ENCODE data around the gene LRFN3. TPM values are rescaled to one million over a fixed set of nuclear protein-coding genes. Genes with fewer than 3 reads are reported as not detected.

The LRFN3 gene
- total RNA-seq, 4 donors from 2014 or later, result 2.5 to 6.6 (median 4.3) TPM

GRCh38 chr19:35955881-35956634 lies 19.9 kb downstream of the LRFN3 start:
- no peak for TF ChIP-seq CTCF (IDR thresholded peaks at IDR 0.05; ENCODE audit: low read depth)

- no peak for TF ChIP-seq CTCF (IDR thresholded peaks at IDR 0.05; ENCODE audit: low read depth)
Measured at GRCh38 chr19:35958660-35959039, 22.5 kb downstream of the LRFN3 start.

DNA sequence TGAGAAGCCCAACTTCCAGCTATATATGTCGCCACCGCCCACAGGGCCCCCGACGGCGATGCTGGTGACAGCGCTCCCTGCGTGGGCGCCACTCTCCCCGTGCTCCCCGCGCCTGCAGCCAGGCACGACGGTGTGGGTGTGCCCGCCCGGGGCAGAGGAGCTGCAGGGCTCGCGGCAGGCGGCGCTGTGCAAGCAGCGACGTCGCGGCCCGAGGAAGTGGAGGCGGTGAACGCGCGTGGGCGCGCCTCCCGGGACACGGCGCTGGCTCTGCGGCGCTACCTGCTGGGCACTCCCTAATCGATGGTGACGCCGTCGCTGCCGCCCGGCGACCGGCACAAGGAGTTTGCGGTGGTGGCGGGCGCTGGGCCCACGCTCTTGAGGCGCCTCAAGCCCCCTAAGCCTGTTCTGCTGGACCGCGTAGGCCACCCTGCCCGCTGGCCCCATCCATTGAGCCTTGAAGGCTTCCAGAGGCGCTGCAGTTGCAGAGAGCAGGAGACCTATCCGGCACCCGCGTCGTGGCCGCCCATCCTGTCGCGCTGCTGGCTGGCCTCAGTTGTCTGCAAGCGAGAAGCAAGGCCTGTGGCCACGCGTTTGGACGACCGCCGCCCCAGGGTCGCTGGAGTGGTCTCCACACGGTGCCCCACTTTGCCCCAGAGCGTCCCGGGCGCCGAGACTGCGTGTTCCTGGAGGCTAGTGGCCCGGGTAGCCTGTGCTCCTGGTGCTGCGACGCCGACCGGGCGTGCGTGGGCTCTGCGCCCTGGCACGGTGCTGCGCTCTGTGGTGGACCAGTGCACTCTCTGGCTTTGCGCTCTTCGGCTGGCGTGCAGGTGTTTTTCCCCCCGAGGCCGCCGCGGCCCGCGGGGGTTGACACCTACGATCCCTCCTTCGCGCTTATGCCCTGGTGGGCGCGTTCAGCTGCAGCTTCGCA lies 23.1 kb downstream of the LRFN3 start:
- TF ChIP-seq CTCF (IDR thresholded peaks at IDR 0.05; ENCODE audit: low read depth), result no peak

DNA sequence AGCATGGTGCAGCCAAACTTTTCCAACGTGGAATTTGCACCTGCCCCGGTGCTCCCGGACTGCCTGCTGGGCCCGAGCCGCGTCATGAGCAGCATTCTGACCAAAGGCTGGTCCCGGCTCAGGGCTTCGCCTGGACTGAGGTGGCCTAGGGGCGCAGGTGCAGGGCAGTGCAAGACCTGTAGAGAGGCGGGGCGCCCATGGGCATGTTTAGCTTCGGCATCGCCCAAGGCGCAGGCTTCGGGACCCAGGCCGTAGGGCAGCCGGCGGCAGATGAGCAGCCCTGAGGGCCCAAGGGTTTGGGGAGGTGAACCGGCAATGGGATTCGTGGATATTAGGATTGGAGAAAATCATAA lies 23.8 kb downstream of the LRFN3 start:
- TF ChIP-seq CTCF (IDR thresholded peaks at IDR 0.05; ENCODE audit: low read depth), result no peak

DNA sequence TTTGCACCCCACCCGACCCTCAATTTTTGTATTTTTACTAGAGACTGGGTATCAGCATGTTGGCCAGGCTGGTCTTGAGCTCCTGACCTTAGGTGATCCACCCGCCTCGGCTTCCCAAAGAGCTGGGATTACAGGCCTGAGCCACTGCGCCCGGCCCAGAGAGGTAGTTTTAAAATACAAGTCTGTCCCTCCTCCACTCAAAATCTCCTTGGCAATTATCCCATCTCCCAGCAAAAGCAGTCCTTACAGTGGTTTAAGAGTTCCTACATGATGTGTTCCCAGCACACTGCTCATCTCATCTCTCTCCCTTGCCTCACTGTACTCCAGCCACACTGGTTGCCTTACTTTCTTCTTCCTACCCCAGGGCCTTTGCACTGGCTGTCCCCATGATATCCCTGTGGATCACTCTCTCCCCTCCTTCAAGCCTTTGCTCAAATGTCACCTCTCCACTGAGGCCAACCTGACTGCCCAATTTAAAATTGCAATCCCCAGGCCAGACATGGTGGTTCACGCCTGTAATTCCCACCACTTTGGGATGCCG lies 24.3 kb downstream of the LRFN3 start:
- no peak for TF ChIP-seq CTCF (IDR thresholded peaks at IDR 0.05; ENCODE audit: low read depth)

GRCh38 chr19:35963514-35963913 lies 27.3 kb downstream of the LRFN3 start:
- no peak for TF ChIP-seq CTCF (IDR thresholded peaks at IDR 0.05; ENCODE audit: low read depth)

GRCh38 chr19:35966771-35967170 lies 30.6 kb downstream of the LRFN3 start:
- no peak for TF ChIP-seq CTCF (IDR thresholded peaks at IDR 0.05; ENCODE audit: low read depth)

Measured in subcutaneous adipose tissue (tissue), 4 donors.